GM10266 (cell line): ENCODE measurements around the gene F10.

ENCODE experiments used
- DNase-seq: peaks from one replicate; pipeline ENCODE4 v3.0.0; 2012; ENCODE audit errors: extremely low spot score
- TF ChIP-seq, protein P1 (sequence below): IDR thresholded peaks from 2 replicates; pipeline ENCODE4 v1.5.1; 2012; ENCODE audit warnings: mild to moderate bottlenecking, low read depth; ENCODE audit not compliant: control insufficient read depth, insufficient read depth; ENCODE audit errors: missing control alignments

Gene F10

DNA sequence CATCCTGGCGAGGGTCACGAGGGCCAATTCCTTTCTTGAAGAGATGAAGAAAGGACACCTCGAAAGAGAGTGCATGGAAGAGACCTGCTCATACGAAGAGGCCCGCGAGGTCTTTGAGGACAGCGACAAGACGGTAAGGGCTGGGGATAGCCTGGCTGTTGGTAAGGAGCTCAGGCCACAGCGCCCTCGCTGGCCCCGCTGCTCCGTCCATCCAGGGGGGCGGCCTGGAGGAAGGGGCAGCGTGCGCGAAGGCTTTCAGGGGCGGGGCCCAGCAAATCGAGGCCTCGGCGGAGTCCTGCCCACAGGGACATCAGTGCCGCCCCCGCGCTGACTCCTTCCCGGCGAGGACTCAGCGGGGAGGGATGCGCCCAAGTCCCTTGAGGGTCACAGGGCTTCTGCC is 6.9 kb downstream of the F10 start:
- DNase-seq, result no peak
- TF ChIP-seq, protein P1, sequence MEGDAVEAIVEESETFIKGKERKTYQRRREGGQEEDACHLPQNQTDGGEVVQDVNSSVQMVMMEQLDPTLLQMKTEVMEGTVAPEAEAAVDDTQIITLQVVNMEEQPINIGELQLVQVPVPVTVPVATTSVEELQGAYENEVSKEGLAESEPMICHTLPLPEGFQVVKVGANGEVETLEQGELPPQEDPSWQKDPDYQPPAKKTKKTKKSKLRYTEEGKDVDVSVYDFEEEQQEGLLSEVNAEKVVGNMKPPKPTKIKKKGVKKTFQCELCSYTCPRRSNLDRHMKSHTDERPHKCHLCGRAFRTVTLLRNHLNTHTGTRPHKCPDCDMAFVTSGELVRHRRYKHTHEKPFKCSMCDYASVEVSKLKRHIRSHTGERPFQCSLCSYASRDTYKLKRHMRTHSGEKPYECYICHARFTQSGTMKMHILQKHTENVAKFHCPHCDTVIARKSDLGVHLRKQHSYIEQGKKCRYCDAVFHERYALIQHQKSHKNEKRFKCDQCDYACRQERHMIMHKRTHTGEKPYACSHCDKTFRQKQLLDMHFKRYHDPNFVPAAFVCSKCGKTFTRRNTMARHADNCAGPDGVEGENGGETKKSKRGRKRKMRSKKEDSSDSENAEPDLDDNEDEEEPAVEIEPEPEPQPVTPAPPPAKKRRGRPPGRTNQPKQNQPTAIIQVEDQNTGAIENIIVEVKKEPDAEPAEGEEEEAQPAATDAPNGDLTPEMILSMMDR, result no peak

DNA sequence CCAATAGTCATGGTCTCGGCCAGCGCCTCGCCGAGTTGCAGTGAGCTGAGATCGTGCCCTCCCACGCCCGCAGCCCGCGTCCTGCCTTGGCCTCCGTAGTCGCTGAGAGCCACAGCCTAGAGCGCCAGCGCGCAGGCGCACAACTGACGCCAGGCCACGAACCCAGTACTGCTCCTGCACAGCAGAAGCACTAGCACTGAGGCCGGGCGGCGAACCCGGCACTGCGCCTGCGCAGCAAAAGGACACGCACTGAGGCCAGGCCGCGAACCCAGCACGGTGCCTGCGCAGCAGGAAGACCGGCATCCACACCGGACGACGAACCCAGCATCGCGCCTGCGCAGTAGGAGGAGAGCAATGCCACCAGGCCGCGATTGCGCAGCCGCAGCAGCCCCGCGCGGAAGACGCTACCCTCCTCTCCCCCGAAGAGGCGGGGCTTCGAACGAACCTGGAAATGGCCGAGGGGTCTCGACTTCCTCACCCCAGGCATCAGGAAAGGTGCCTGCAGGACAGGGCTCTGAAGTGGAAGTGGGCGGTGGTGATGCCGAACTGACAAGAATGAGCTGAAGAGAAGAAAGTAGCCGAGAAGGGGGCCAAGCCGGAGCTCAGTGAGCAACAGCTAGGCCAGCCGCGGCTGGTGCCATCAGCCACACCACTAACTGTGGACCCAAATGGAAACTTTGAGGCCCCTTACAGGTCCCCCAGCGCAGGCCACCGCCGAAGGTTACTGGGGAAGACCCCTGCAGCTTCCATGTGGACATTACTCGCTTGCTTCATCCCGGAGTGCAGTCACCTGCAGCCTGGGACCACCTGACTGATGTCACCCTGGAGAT is 7.5 kb downstream of the F10 start:
- TF ChIP-seq, protein P1, result no peak

DNA sequence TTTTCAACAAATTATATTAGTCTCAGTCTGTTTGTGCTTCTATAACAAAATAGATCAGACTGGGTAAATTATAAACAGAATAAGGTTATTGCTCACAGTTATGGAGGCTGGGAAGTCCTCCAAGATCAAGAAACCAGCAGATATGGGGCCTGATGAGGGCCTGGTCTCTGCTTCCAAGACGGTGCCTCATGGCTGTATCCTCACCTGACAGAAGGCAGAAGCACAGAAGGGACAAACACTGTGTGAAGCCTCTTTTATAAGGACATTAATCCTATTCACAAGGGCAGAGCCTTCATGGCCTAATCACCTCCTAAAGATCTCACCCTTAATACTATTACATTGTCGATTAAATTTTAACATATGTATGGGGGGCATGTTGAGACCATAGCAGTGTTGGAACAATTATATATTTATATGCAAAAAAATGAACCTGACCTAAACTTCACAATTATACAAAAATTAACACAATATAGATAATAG is 12.7 kb downstream of the F10 start:
- DNase-seq, result no peak
- TF ChIP-seq, protein P1, result no peak

More for the DNA sequence above, 7.5 kb downstream of the F10 start:
- no peak for DNase-seq

DNA sequence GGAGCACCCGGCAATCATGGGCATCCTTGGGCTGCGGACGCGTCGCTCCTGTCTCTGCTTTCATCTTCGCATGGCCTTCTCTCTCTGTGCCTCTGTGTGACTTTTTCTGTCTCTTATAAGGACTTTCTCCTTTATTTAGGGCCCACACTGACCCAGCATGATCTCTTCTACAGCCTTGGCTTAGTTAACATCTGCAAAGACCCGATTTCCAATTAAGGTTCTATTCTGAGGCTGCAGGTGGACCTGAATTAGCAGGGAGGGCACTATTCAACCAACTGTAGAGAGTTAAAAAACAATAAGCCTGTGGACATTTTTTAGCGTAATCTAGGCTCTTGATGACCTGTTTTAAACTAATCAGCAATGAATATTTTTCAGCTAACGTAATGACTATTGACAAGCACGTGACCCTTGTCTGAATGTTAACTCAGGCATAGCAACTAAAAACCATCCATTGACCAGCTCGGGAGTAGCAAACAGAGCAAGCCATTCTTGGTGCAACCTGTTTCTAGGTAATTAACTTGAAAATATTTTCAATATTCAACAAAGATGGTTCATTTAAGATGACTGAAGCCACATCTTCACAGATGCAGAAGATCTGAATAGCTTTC is 15.2 kb downstream of the F10 start:
- no peak for DNase-seq
- TF ChIP-seq, protein P1, result no peak

DNA sequence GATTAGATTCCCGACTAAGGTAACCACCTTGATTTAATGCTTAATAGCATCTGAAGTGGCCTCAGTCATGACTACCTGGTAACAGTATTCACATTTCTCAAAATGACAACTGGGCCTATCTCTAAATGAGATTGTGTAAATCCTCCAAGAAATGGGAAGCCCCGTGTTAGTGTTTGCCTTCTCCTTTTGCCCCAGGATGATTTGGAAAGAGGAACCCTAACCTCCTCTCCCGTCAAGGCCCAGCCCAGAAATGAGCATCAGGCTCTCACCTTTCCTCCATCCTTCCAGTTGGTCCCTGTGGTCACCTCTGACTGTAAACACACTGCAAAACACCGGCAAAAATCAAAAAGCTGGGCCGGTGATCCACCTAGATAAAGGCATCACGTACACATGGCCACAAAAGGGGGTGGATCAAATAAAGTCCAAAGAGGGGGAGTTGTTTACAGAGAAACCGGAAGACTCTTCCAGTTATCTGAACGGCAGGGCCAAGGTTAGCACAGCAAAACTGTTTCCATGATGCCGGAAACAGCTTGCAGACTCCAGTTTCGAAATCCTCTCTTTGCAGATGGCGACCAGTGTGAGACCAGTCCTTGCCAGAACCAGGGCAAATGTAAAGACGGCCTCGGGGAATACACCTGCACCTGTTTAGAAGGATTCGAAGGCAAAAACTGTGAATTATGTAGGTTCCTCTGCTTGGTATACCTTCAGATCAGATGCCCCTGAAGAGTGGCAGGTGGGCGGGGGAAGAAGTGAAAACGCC is 16.4 kb downstream of the F10 start:
- TF ChIP-seq, protein P1, result no peak
- DNase-seq, result no peak

DNA sequence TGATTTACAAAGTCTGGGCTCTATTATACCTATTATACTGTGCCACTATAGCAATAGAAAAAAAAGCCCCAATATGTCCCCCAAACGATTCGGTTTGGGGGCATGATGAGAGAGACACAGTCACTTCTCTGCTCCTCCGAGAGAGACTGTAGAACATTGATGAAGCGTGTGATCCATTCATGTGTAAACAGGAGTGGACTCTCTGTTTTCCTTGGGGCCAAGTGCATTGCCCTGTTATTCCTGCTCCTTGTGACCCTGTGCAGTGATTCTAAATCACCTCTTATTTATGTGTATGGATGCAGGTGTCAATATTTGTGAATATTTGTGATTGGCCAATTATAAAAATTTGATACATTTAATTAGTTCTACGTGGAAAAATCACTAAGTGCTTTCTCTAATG is 17.0 kb downstream of the F10 start:
- DNase-seq, result no peak
- TF ChIP-seq, protein P1, result no peak
